LHCN-M2 (cell line): ENCODE measurements around the gene RPP38. TPM values are rescaled to one million over a fixed set of nuclear protein-coding genes. Genes with fewer than 3 reads are reported as not detected.
A peak's percentile ranks its signal among the peaks of the same experiment; 100 is the strongest.

Experiments used
- DNase-seq: peaks from one replicate; pipeline ENCODE4 v3.0.0-alpha.2; 2012; ENCODE audit warnings: low read depth
- total RNA-seq: library from RNA; depleted of rRNA; stranded (reverse); fragments of >200 nt; gene quantifications from 2 replicates; pipeline ENCODE4 v1.2.3, GENCODE V29; 2014

The RPP38 gene
- total RNA-seq, 1 experiment from 2014 or later = 14.3 TPM

DNA sequence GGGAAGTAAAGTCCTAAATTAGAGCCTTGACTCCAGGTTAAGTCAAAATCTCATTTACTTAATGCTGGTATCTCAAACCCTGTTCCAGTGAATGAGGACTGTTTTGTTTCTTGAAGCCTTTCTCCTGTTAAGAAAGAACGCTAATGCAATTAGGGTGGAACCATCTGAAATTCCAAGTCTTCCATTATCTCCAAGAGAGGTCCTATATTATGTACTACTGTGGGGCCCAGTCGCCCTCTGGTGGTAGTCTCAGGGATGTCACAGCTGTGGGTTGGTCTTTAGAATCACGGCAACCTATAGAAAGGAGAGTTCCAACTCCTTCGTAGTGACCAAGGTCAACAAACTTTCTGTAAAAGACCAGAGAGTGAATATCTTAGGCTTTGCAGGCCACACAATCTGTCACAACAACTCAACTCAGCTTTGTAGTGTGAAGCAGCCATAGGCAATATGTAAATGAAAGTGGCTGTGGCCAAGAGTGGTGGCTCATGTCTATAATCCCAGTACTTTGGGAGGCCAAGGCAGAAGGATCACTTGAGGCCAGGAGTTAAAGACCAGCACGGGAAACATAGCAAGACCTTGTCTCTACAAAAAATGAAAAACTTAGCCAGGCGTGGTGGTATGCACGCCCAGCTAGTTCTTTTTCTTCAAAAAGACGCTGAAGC lies 9.3 kb downstream of the RPP38 start:
- peak; percentile 66 for DNase-seq

DNA sequence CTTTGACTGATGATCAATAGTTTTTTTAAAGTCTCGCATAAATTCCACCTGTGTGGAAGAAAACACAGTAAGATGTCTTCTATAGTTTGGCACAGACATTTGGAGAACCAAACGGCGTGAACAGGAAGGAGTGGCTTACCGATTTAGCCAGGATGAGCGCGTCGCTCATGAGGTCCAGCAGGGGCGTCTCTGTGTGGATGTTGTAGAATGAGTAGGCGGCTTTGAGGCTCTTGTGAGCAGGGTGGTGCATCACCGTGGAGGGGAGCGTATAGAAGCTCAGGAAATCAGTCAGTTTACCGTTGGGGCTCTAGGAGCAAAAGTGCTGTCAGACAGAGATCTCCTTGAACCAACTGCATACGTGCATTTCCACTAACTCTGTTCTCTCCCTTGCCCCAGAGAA lies 15.5 kb downstream of the RPP38 start:
- no peak for DNase-seq

- no peak for DNase-seq
Observed at GRCh38 chr10:15113766-15114165, 16.6 kb downstream of the RPP38 start.

- no peak for DNase-seq
Observed at GRCh38 chr10:15116225-15116624, 19.1 kb downstream of the RPP38 start.

DNA sequence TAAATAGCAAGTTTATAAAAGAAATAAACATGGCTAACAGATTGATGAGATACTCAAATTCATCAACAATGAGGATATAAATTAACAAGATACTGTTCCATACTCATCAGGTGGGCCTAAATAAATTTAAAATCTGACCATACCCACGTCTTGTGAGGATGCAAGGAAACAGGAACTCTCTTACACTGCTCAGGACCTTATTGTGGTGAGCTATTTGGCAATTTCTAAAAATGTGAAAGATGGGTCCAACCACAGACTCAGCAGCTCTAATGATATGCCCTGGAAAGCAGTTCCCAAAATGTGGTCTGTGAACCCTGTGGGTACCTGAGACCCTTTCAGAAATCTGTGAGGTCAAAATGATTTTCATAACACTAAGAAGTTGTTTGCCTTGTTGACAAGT lies 21.5 kb downstream of the RPP38 start:
- DNase-seq = no peak

GRCh38 chr10:15120523-15120922 lies 23.4 kb downstream of the RPP38 start:
- peak; percentile 81 for DNase-seq

DNA sequence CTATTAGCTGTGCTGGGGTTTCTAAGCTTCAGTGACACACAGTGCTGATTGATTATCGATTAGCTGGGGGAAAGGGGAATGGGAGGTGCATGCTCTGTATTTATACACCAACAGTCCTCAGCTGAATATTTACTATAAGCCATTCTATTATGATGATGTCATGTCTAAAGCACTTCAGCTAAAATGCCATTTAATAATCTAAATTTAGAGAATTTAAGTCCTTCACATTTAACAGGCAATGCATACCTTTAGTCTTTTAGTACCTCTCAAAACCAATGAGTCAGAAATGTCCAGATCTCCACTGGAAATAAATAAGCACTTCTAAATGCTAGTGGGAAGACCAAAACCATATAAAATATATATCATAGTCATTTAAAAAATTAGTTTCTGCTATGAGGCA lies 24.6 kb downstream of the RPP38 start:
- DNase-seq = no peak

- no peak for DNase-seq
Observed at GRCh38 chr10:15122477-15123030, 25.4 kb downstream of the RPP38 start.

DNA sequence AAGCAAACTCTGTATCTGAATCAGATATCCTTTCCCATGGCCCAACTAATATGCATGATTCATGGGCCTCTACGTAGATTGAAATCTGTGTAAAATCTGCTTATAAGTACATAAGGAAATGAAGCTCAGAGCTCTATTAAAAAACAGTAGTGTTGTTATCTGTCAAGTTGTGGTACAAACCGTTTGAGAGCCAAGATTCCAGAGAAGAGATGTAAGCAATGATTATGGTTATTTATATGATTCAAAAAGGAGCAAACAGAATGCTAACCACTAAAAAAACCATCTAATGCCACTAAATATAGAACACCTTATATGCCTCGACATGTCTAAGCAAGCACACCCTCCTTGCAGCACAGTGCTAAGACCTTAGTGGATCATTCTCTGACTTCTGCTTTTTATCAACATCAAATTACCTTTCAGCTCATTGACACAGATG lies 26.6 kb downstream of the RPP38 start:
- peak; percentile 76 for DNase-seq

- no peak for DNase-seq
Observed at GRCh38 chr10:15124190-15124589, 27.0 kb downstream of the RPP38 start.

- no peak for DNase-seq
Observed at GRCh38 chr10:15124908-15125307, 27.8 kb downstream of the RPP38 start.

GRCh38 chr10:15131330-15131729 lies 34.2 kb downstream of the RPP38 start:
- DNase-seq = no peak

DNA sequence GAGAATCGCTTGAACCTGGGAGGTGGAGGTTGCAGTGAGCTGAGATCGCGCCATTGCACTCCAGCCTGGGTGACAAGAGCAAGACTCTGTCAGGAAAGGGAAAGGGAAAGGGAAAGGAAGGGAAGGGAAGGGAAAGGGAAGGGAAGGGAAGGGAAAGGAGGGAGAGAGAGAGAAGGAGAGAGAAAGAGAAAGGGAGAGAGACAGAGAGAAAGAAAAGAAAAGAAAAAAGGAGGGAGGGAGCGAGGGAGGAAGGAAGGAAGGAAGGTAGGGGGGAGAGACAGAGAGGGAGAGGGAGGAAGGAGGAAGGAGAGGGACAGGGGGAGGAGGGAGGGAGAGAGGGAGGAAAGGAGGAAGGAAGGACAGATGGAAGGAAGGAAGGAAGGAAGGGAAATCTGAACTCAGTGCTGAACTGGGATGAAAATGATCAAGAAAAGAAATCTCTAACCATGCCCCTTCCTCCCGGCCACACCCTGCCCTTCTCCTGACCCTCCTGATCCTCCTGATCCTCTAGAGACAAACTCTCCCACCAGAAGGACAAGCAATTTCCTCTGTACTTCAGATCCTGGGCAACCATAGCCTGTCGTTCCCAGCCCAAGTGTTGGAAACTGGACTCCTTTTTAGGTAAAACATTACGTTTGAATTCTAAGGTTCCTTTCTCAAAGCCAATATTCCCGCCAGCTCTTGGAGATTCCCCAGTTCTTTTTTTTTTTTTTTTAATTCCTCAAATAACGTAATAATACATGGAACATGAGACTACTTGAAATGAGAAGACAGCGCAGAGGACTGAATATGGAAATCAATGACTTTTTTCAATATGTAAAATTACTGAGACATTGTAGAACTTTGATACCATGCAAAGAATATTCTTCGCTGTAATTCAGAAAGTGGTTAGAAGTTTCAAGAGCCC lies 39.2 kb downstream of the RPP38 start:
- no peak for DNase-seq

DNA sequence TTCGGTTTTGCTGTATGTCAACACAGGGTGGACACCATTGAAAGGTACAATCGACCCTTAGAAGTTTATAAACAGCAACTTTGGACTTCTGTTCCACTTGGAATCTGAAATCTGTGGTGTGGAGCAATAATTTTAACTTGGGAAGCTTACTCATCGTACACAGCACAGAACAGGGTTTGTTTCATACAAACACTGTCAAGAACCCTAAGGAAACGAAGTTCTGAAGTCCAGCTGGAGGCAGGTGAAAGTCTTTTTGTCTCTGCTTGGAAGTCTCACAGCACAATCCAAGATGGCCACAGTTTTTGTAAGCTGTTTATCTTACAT lies 39.8 kb downstream of the RPP38 start:
- no peak for DNase-seq

DNA sequence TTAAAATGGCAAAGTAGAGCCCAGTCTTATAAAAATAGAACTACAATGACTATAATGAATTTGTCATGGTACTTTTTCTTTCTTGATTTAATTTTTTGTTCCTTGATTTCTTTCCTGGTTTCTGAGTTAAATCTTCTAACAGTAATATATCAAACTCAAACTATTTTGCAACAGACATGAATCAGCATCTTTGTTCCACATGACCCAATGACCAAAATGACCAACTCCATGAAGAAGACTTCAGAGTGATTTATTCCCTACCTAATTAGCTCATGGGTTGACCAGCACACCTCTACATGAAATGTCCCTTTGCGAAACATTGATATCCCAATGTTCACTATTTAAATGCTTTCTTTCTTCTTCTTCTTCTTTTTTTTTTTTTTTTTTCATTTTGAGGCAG lies 40.5 kb downstream of the RPP38 start:
- DNase-seq = peak; percentile 15

- DNase-seq = no peak
Observed at GRCh38 chr10:15140698-15141097, 43.5 kb downstream of the RPP38 start.

- DNase-seq = no peak
Observed at GRCh38 chr10:15141136-15142054, 44.2 kb downstream of the RPP38 start.

GRCh38 chr10:15144788-15145187 lies 47.6 kb downstream of the RPP38 start:
- peak; percentile 53 for DNase-seq

DNA sequence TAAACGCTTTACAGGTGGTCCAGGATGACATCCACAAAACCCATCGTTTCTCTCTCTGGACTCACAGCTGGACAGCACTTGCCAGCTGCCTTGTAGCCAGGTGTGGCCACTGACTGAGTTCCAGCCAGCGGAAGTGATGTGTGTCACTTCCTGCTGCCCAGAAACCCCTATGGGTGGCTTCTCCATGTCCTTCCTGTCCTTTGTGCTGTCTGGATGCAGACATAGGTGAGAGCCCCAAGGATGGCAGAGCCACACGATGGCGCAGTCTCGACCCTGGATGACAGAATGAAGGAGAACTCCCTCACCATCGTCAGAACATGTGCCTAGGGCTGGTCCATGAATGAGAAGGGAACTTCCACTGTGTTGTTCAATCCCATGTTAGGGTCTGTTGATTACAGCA lies 49.2 kb downstream of the RPP38 start:
- DNase-seq = no peak

DNA sequence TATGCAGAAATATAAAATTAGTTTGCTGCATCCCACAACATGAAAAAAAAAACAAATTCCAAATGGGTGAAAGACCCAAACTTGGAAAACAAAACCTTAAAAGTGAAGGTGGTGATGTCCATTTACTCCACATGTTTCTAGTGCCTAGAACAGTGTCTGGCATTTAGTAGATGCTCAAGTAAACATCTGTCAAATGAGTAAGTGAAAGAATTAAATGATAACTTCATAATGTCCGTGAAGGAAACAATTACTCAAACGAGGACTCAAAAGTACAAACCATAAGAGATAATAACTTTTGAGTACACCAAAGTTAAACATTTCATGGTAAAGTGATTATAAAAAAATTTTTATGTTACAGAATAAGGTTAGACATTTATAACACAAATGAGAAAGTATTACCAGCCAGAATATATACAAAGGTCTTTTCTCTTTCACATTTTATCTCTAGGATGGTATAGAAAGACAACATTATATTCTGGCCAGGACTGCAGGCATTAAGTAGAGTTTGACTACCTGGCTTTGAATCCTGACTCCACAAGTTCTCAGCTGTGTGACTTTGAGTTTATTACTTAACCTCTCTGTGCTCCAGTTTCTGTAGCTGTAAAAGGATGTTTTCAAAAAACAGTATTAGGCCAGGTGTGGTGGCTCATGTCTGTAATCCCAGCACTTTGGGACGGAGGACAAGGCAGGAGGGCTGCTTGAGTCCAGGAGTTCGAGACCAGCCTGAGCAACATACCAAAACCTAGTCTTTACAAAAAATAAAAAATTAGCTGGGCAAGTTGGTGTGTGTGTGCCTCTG lies 50.6 kb downstream of the RPP38 start:
- DNase-seq = no peak
